T-helper 2 cell (primary cell): ENCODE data around the gene SNAPC3.
A peak's percentile ranks its signal among the peaks of the same experiment; 100 is the strongest.

ENCODE experiments used
- DNase-seq, 5 experiments: peaks; one replicate each; pipeline versions ENCODE4 v3.0.0 to v3.0.0-alpha.2; 2012 to 2022

The SNAPC3 gene

GRCh38 chr9:15492485-15493150 is 69.9 kb downstream of the SNAPC3 start:
- DNase-seq: no peak

DNA sequence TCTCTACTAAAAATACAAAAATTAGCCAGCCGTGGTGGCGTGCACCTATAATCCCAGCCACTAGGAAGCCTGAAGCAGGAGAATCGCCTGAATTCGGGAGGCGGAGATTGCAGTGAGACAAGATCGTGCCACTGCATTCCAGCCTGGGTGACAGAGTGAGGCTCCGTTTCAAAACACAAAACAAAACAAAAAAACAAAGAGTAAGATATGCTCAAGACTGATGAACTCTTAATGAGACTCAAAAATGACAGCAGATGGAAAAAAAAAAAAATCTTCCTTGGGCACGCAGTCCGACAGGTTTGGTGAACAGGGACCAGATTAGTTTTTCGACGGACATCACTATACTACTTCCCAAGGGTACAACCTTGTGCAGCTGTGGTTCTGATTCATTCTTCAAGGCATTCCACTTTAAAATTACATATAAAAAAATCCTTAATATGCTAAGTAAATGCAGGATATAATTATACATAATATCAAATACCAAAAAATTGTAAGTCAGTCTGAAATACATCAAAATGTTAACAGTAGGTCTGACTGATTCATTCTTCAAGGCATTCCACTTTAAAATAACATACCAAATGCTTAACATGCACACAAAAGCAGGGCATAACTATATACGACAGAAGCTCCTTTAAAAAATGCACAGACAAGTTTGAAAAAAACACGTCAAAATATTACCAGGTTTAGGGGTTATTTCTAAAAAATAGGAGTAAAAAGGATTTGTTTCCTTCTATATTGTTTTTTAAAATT is 75.7 kb downstream of the SNAPC3 start:
- no peak for DNase-seq

GRCh38 chr9:15499139-15499538 is 76.5 kb downstream of the SNAPC3 start:
- DNase-seq: no peak

GRCh38 chr9:15501179-15501578 is 78.5 kb downstream of the SNAPC3 start:
- no peak for DNase-seq

DNA sequence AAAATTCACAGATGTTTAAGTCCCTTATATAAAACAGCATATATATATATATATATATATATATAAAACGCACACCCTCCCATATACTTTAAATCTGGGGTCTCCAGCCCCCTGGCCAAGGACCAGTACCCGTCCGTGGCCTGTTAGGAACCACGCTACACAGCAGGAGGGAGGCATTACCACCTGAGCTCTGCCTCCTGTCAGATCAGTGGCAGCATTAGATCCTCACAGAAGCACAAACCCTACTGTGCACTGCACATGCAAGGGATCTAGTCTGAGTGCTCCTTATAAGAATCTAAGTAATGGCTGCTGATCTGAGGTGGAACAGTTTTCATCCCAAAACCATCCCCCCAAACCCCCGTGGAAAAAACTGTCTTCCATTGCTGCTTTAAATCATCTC is 79.1 kb downstream of the SNAPC3 start:
- DNase-seq: no peak

GRCh38 chr9:15505921-15506320 is 83.2 kb downstream of the SNAPC3 start:
- peak in 1 of 5 experiments; percentile 10 for DNase-seq

GRCh38 chr9:15509931-15510788 is 87.5 kb downstream of the SNAPC3 start:
- DNase-seq: peak; percentile 40 to 83 (median 44)

DNA sequence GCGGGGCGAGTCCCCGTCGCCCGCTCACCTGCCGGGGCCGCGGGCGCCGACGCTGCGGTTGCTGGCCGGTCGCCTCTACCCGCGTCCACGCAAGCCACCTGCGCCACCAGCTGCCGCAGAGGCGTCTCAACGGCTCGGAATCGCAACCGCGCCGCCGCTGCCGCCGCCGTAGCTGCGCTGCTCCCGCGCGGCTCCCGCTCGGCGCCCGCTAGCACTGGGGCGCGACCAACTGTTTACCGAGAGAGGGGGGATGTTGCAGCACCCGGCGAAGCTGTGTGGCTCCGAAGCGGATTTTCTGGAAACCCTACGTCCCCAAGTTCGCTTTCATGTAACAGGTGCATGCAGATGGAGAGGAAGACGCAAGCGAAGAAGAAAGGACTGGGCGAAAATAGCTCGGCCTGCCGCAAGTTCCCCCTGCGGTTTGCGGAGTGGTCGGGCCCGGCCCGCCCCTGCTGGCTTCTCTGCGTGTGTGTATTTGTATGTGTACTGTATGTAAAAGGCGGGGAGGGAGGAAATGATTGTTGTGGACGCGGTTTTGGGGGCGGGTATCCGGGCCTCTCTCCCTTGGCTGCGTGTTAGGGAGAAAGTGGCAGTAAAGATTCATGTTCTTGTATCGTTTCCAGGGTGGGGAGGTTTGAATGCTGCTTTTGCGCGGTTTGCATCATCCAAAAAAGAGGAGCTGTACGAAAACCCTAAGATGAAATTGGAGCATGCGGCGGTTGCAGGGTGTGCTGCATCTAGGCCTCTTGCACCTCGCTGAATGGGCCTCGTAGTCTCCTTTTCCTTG is 88.3 kb downstream of the SNAPC3 start, which contains the start of gene PSIP1:
TSS of gene PSIP1 (minus strand) at position 182 of the 787 bp plus-strand sequence. CDS start 782 bp downstream, outside the sequence.
- DNase-seq: peak; percentile 72 to 96 (median 84)
